Astrocyte (in vitro differentiated cells and primary cell): Measurements from ENCODE around the gene MYH11. TPM values are rescaled to one million over a fixed set of nuclear protein-coding genes. Genes with fewer than 3 reads are reported as not detected.

Source experiments
- DNase-seq: peaks from one replicate; pipeline ENCODE4 v3.0.0-alpha.2; 2010; ENCODE audit warnings: low read depth
- FAIRE-seq: peaks from 2 replicates; lab custom pipeline; 2011; peaks lifted over from hg19 to GRCh38; lab: Jason Lieb, UNC
- H2AFZ ChIP-seq: 2 replicates; pipeline ENCODE4 v1.6.0; 2012; ENCODE audit warnings: low read depth, low read length, inconsistent platforms
- H3K27ac ChIP-seq: 2 replicates; pipeline ENCODE4 v1.5.1; 2011; ENCODE audit warnings: low read depth, low read length, inconsistent platforms
- H3K27me3 ChIP-seq: 2 replicates; pipeline ENCODE4 v1.6.0; 2011; ENCODE audit warnings: low read length, inconsistent platforms; ENCODE audit not compliant: insufficient read depth
- H3K36me3 ChIP-seq: 2 replicates; pipeline ENCODE4 v1.5.1; 2011; ENCODE audit warnings: low read length, inconsistent platforms; ENCODE audit not compliant: insufficient read depth
- H3K4me1 ChIP-seq: 2 replicates; pipeline ENCODE4 v1.5.1; 2011; ENCODE audit warnings: low read length, inconsistent platforms; ENCODE audit not compliant: insufficient read depth
- H3K4me2 ChIP-seq: 2 replicates; pipeline ENCODE4 v1.6.0; 2012; ENCODE audit warnings: low read length, inconsistent platforms
- H3K4me3 ChIP-seq: 2 replicates; pipeline ENCODE4 v1.5.1; 2011; ENCODE audit warnings: low read depth, mild to moderate bottlenecking, low read length, inconsistent platforms; ENCODE audit not compliant: insufficient read depth
- H3K79me2 ChIP-seq: 2 replicates; pipeline ENCODE4 v1.6.0; 2012; ENCODE audit warnings: mild to moderate bottlenecking, low read length, inconsistent platforms; ENCODE audit not compliant: insufficient read depth
- H3K9ac ChIP-seq: 2 replicates; pipeline ENCODE4 v1.6.0; 2012; ENCODE audit warnings: mild to moderate bottlenecking, low read length, inconsistent platforms
- H3K9me3 ChIP-seq: 2 replicates; pipeline ENCODE4 v1.5.1; 2012; ENCODE audit warnings: low read depth, mild to moderate bottlenecking, low read length, inconsistent platforms; ENCODE audit not compliant: insufficient read depth
- H4K20me1 ChIP-seq: 2 replicates; pipeline ENCODE4 v1.6.0; 2012; ENCODE audit warnings: low read length, inconsistent platforms; ENCODE audit not compliant: insufficient read depth
- H3K27ac Mint-ChIP-seq: one replicate; pipeline ENCODE4 v1.8.0; 2021; ENCODE audit warnings: mild to moderate bottlenecking, mixed read lengths; ENCODE audit not compliant: unreplicated experiment
- H3K27me3 Mint-ChIP-seq: one replicate; pipeline ENCODE4 v1.8.0; 2021; ENCODE audit warnings: low read depth, mixed read lengths; ENCODE audit not compliant: unreplicated experiment
- H3K36me3 Mint-ChIP-seq: one replicate; pipeline ENCODE4 v1.8.0; 2021; ENCODE audit warnings: low read depth, mixed read lengths; ENCODE audit not compliant: unreplicated experiment
- H3K4me1 Mint-ChIP-seq: one replicate; pipeline ENCODE4 v1.8.0; 2021; ENCODE audit warnings: low read depth, mixed read lengths; ENCODE audit not compliant: unreplicated experiment
- H3K4me3 Mint-ChIP-seq: one replicate; pipeline ENCODE4 v1.8.0; 2021; ENCODE audit warnings: mild to moderate bottlenecking, moderate library complexity, mixed read lengths; ENCODE audit not compliant: unreplicated experiment
- H3K9me3 Mint-ChIP-seq: one replicate; pipeline ENCODE4 v1.8.0; 2021; ENCODE audit warnings: mild to moderate bottlenecking, mixed read lengths; ENCODE audit not compliant: unreplicated experiment
- CTCF ChIP-seq: IDR thresholded peaks from 2 replicates; pipeline ENCODE4 v1.5.1; 2011; ENCODE audit warnings: low read depth, mild to moderate bottlenecking, inconsistent platforms, low read length, moderate library complexity; ENCODE audit not compliant: insufficient read depth
- EZH2 ChIP-seq: IDR thresholded peaks from 2 replicates; pipeline ENCODE4 v1.6.1; 2012; ENCODE audit warnings: mild to moderate bottlenecking, low read length, inconsistent platforms; ENCODE audit not compliant: insufficient read depth
- total RNA-seq: library from RNA; stranded (reverse); gene quantifications from 2 replicates; pipeline ENCODE4 v1.2.1, GENCODE V29; 2021

MYH11 gene
- total RNA-seq, 1 donor from 2014 or later, result 1.0 TPM

GRCh38 chr16:15873737-15874136, 16.9 kb upstream of the MYH11 start:
- no peak overlapping the region for H3K27ac ChIP-seq
- peaks cover 8% of the 10 kb centered on the region for H3K79me2 ChIP-seq
- H3K4me1 ChIP-seq, result peaks cover 3% of the 10 kb centered on the region
- no peaks in the 10 kb centered on the region for H3K27me3 Mint-ChIP-seq
- FAIRE-seq, result no peak
- no peak overlapping the region for H2AFZ ChIP-seq
- H3K9me3 Mint-ChIP-seq, result no peaks in the 10 kb centered on the region
- H3K27ac Mint-ChIP-seq, result no peak overlapping the region
- TF ChIP-seq CTCF (no peak), EZH2 (no peak)
- H3K4me3 ChIP-seq, result no peak overlapping the region
- no peak overlapping the region for H3K4me2 ChIP-seq
- H3K27me3 ChIP-seq, result no peaks in the 10 kb centered on the region
- no peaks in the 10 kb centered on the region for H3K36me3 Mint-ChIP-seq
- H3K4me1 Mint-ChIP-seq, result no peaks in the 10 kb centered on the region
- H3K36me3 ChIP-seq, result peaks cover 25% of the 10 kb centered on the region
- no peak overlapping the region for H3K9ac ChIP-seq
- no peak for DNase-seq
- H3K9me3 ChIP-seq, result no peaks in the 10 kb centered on the region
- H3K4me3 Mint-ChIP-seq, result no peak overlapping the region
- H4K20me1 ChIP-seq, result peaks cover 3% of the 10 kb centered on the region

GRCh38 chr16:15873301-15873700, 16.5 kb upstream of the MYH11 start:
- DNase-seq (no peak), FAIRE-seq (no peak)
- no peaks in the 10 kb centered on the region for H3K4me1 Mint-ChIP-seq
- Histone ChIP-seq H4K20me1 (peaks cover 3% of the 10 kb centered on the region), H3K27me3 (no peaks in the 10 kb centered on the region), H3K9ac (no peak overlapping the region), H3K9me3 (no peaks in the 10 kb centered on the region), H3K27ac (no peak overlapping the region), H3K4me2 (no peak overlapping the region), H2AFZ (no peak overlapping the region), H3K4me3 (no peak overlapping the region), H3K79me2 (peaks cover 6% of the 10 kb centered on the region), H3K36me3 (peaks cover 25% of the 10 kb centered on the region), H3K4me1 (peaks cover 3% of the 10 kb centered on the region)
- H3K27ac Mint-ChIP-seq, result no peak overlapping the region
- no peaks in the 10 kb centered on the region for H3K27me3 Mint-ChIP-seq
- H3K36me3 Mint-ChIP-seq, result no peaks in the 10 kb centered on the region
- H3K9me3 Mint-ChIP-seq, result no peaks in the 10 kb centered on the region
- no peak for TF ChIP-seq CTCF
- TF ChIP-seq EZH2, result no peak
- no peak overlapping the region for H3K4me3 Mint-ChIP-seq

GRCh38 chr16:15870011-15870410, 13.2 kb upstream of the MYH11 start:
- H3K27me3 ChIP-seq, result no peaks in the 10 kb centered on the region
- Mint-ChIP-seq H3K27me3 (no peaks in the 10 kb centered on the region), H3K4me3 (no peak overlapping the region), H3K27ac (no peak overlapping the region), H3K36me3 (peaks cover 3% of the 10 kb centered on the region), H3K4me1 (no peaks in the 10 kb centered on the region), H3K9me3 (no peaks in the 10 kb centered on the region)
- no peak overlapping the region for H3K4me3 ChIP-seq
- H3K9me3 ChIP-seq, result no peaks in the 10 kb centered on the region
- no peak overlapping the region for H3K9ac ChIP-seq
- H3K27ac ChIP-seq, result no peak overlapping the region
- no peak overlapping the region for H2AFZ ChIP-seq
- peaks cover 3% of the 10 kb centered on the region for H4K20me1 ChIP-seq
- TF ChIP-seq EZH2, result no peak
- no peak for TF ChIP-seq CTCF
- no peaks in the 10 kb centered on the region for H3K79me2 ChIP-seq
- peaks cover 33% of the 10 kb centered on the region for H3K36me3 ChIP-seq
- H3K4me2 ChIP-seq, result no peak overlapping the region
- DNase-seq (no peak), FAIRE-seq (no peak)
- H3K4me1 ChIP-seq, result peaks cover 3% of the 10 kb centered on the region
